Activated T-helper 1 cell treated with anti-CD3 and anti-CD28 coated beads, Interleukin-12 subunit alpha, Interleukin-12 subunit beta, Interleukin-2, Interleukin-4 antibody, amounts not matched to agents 30 ng/mL and 10 ng/mL and 1 ng/mL, durations not matched to agents 14 hours and 24 hours and 36 hours (primary cell): ENCODE results near the gene NCOA3. TPM values are rescaled to one million over a fixed set of nuclear protein-coding genes. Genes with fewer than 3 reads are reported as not detected.
"Not testable (repeated sequence)": the region's sequence is repeated elsewhere in the genome, so short reads cannot be mapped to it uniquely, and the experiment has no call there.

Source experiments
- DNase-seq: peaks from one replicate; pipeline ENCODE4 v3.0.0; 2021; ENCODE audit warnings: low spot score
- H3K27ac Mint-ChIP-seq: one replicate; pipeline ENCODE4 v1.8.0; 2021; ENCODE audit warnings: mild to moderate bottlenecking, mixed read lengths
- H3K27me3 Mint-ChIP-seq: one replicate; pipeline ENCODE4 v1.8.0; 2022; ENCODE audit warnings: mild to moderate bottlenecking, moderate library complexity, mixed read lengths; ENCODE audit not compliant: insufficient read depth
- H3K36me3 Mint-ChIP-seq: one replicate; pipeline ENCODE4 v1.8.0; 2021; ENCODE audit warnings: low read depth, mixed read lengths
- H3K4me1 Mint-ChIP-seq: one replicate; pipeline ENCODE4 v1.8.0; 2021; ENCODE audit warnings: low read depth, mixed read lengths
- H3K4me3 Mint-ChIP-seq: one replicate; pipeline ENCODE4 v1.8.0; 2021; ENCODE audit warnings: mild to moderate bottlenecking, moderate library complexity, mixed read lengths
- H3K9me3 Mint-ChIP-seq: one replicate; pipeline ENCODE4 v1.8.0; 2021; ENCODE audit warnings: mixed read lengths
- intact Hi-C: fragments of 100-400 bp; cut with micrococcal nuclease; formaldehyde crosslinking; loops from one replicate; pipeline ENCODE4 v1.15.1; 2024
- total RNA-seq: library from RNA; stranded (reverse); gene quantifications from 2 replicates; pipeline ENCODE4 v1.2.3, GENCODE V29; 2022

NCOA3 gene
- total RNA-seq, 1 donor from 2014 or later: 132 TPM

GRCh38 chr20:47591231-47591630 is 89.5 kb downstream of the NCOA3 start:
- Mint-ChIP-seq H3K9me3 (no peaks in the 10 kb centered on the region), H3K4me3 (no peak overlapping the region), H3K36me3 (peaks cover 41% of the 10 kb centered on the region), H3K27ac (no peak overlapping the region), H3K4me1 (peaks cover 28% of the 10 kb centered on the region), H3K27me3 (no peaks in the 10 kb centered on the region)
- no peak for DNase-seq
- intact Hi-C loops: loop anchor here (2.0 kb wide), 1 partner anchor 16 kb away; no protein-coding TSS in a partner anchor

GRCh38 chr20:47594157-47594556 is 92.5 kb downstream of the NCOA3 start:
- Mint-ChIP-seq H3K27ac (no peak overlapping the region), H3K4me1 (peaks cover 30% of the 10 kb centered on the region), H3K36me3 (peaks cover 32% of the 10 kb centered on the region), H3K27me3 (no peaks in the 10 kb centered on the region), H3K4me3 (no peak overlapping the region), H3K9me3 (no peaks in the 10 kb centered on the region)
- intact Hi-C loops: no loop called here
- no peak for DNase-seq

DNA sequence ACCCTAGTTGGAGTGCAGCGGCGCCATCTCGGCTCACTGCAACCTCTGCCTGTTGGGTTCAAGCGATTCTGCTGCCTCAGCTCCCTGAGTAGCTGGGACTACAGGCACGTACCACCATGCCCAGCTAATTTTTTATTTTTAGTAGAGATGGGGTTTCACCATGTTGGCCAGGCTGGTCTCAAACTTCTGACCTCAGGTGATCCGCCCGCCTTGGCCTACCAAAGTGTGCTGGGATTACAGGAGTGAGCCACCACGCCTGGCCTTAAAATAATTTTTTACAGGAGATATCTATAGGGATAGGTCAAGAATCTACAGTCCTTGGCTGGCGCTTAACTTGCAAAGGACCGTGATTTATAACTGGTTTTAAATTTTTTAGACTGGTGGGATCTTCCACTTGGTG is 93.5 kb downstream of the NCOA3 start:
- intact Hi-C loops, H3K27ac Mint-ChIP-seq, H3K4me3 Mint-ChIP-seq, H3K27me3 Mint-ChIP-seq, DNase-seq, H3K9me3 Mint-ChIP-seq: not testable (repeated sequence)
- Mint-ChIP-seq H3K4me1 (peaks cover 32% of the 10 kb centered on the region), H3K36me3 (peaks cover 36% of the 10 kb centered on the region)

GRCh38 chr20:47596003-47596571 is 94.4 kb downstream of the NCOA3 start:
- Mint-ChIP-seq H3K36me3 (peaks cover 38% of the 10 kb centered on the region), H3K27ac (no peak overlapping the region), H3K4me1 (peaks cover 31% of the 10 kb centered on the region), H3K4me3 (no peak overlapping the region), H3K27me3 (no peaks in the 10 kb centered on the region), H3K9me3 (no peaks in the 10 kb centered on the region)
- no peak for DNase-seq
- intact Hi-C loops: no loop called here

DNA sequence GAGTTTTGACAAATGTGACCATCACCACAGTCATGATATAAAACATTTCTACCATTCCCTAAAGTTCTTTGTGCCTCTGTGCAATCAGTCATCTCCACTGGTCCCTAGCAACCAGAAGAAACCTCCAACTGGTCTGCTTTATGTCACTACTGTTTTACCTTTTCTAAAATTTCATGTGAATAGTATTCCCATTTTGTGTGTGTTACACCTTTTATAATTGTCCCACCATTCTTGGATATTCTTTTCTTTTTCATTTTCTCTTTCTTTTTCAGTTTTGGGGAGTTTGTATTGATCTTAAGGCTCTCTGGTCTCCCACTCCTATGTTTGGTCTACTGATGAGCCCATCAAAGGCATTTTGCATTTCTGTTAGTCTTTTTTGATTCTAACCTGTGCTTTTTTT is 95.4 kb downstream of the NCOA3 start:
- no peaks in the 10 kb centered on the region for H3K9me3 Mint-ChIP-seq
- H3K36me3 Mint-ChIP-seq: peaks cover 31% of the 10 kb centered on the region
- no peaks in the 10 kb centered on the region for H3K27me3 Mint-ChIP-seq
- H3K4me1 Mint-ChIP-seq: peaks cover 30% of the 10 kb centered on the region
- intact Hi-C loops: no loop called here
- no peak for DNase-seq
- H3K27ac Mint-ChIP-seq: no peak overlapping the region
- H3K4me3 Mint-ChIP-seq: no peak overlapping the region

DNA sequence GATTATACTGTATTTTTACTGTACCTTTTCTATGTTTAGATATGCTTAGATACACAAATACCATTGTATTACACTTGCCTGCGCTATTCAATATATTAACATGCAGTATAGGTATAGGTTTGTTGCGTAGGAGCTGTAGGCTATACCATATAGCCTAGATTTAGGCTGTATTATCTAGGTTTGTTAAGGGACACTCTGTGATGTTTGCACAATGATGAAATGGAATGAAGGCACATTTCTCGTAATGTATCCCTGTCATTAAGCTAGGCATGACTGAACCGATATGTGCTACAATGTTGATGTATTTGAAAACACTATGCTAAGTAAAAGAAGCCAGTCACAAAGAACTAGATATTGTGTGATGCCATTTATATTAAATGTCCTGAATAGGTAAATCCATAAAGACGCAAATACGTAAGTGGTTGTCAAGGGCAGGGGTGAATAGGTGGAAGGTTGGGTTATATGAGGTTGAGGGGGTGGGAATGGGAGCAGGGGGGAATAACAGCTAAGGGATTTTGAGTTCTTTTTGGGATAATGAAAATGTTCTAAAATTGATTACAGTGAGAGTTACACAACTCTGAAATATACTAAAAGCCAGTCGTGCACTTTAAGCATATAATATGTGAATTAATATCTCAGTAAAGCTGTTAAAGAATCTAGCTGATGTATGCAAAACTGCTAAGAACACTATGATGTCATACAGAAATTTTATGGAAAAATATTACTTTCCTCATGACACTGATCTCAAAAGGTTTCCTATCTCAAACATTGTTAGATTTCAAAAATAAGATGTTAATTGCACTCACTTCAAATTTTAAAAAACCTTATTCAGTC is 97.4 kb downstream of the NCOA3 start:
- Mint-ChIP-seq H3K36me3 (peaks cover 36% of the 10 kb centered on the region), H3K9me3 (no peaks in the 10 kb centered on the region), H3K27ac (no peak overlapping the region), H3K4me1 (peaks cover 50% of the 10 kb centered on the region), H3K4me3 (no peak overlapping the region), H3K27me3 (no peaks in the 10 kb centered on the region)
- intact Hi-C loops: no loop called here
- no peak for DNase-seq

GRCh38 chr20:47600967-47601547 is 99.4 kb downstream of the NCOA3 start:
- Mint-ChIP-seq H3K27me3 (no peaks in the 10 kb centered on the region), H3K4me3 (no peak overlapping the region), H3K27ac (no peak overlapping the region), H3K9me3 (no peaks in the 10 kb centered on the region), H3K4me1 (peaks cover 61% of the 10 kb centered on the region), H3K36me3 (peaks cover 38% of the 10 kb centered on the region)
- intact Hi-C loops: no loop called here
- no peak for DNase-seq

DNA sequence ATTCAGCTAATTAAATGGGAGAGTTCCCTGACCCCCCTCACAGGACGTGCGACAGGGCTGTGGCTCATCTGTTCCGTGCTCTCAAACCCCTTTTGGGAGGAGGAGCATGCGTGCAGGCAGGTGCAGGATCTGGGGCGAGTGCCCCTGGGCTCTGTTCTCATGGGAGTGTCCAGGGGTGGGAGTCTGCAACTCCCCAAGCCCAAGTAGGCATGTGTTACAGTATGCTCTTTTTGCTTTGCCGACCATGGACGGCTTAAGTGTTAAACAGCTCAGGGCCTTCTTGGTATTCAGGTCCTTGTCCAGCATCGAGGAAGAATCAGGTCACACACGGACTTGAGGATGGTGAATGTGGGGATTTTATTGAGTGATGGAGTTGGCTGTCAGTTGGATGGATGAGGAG is 101.6 kb downstream of the NCOA3 start:
- no peak overlapping the region for H3K4me3 Mint-ChIP-seq
- H3K4me1 Mint-ChIP-seq: peaks cover 70% of the 10 kb centered on the region
- no peak for DNase-seq
- H3K9me3 Mint-ChIP-seq: no peaks in the 10 kb centered on the region
- peaks cover 43% of the 10 kb centered on the region for H3K36me3 Mint-ChIP-seq
- intact Hi-C loops: no loop called here
- H3K27ac Mint-ChIP-seq: no peak overlapping the region
- no peaks in the 10 kb centered on the region for H3K27me3 Mint-ChIP-seq

GRCh38 chr20:47605673-47606413 is 104.2 kb downstream of the NCOA3 start:
- H3K27ac Mint-ChIP-seq: peak overlapping the region; percentile 93
- H3K4me3 Mint-ChIP-seq: peak overlapping the region; percentile 21
- no peaks in the 10 kb centered on the region for H3K27me3 Mint-ChIP-seq
- intact Hi-C loops: no loop called here
- peaks cover 84% of the 10 kb centered on the region for H3K4me1 Mint-ChIP-seq
- H3K36me3 Mint-ChIP-seq: peaks cover 45% of the 10 kb centered on the region
- no peaks in the 10 kb centered on the region for H3K9me3 Mint-ChIP-seq
- no peak for DNase-seq

DNA sequence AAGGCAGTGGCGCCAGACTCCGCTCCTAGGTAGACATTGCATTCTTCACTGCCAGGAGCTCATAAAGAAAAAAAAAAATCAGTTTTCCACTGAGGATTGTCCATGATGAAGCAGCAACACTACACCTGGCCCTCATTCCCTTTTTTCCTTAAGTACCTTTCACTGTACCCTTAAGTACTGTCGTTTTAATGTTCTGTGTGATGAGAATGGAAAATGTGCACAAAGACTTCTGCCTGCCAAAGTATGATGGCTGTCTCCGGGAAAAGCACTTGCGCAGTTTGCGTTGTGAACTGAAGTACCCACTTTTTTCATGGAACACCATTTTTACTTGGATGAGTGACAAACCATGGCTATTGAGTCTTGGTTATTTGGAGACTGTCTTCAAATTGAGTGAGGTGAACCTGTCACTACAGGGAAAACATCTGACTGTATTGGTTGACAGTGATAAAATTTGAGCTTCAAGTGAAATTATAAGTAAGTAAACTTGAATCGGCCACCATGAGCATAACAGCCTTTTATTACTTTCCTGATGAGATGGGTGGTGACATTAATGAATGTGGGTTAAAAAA is 104.8 kb downstream of the NCOA3 start:
- Mint-ChIP-seq H3K27ac (peak overlapping the region; percentile 93), H3K4me3 (peak overlapping the region; percentile 64), H3K27me3 (no peaks in the 10 kb centered on the region), H3K36me3 (peaks cover 41% of the 10 kb centered on the region), H3K4me1 (peaks cover 89% of the 10 kb centered on the region), H3K9me3 (no peaks in the 10 kb centered on the region)
- no peak for DNase-seq
- intact Hi-C loops: no loop called here

DNA sequence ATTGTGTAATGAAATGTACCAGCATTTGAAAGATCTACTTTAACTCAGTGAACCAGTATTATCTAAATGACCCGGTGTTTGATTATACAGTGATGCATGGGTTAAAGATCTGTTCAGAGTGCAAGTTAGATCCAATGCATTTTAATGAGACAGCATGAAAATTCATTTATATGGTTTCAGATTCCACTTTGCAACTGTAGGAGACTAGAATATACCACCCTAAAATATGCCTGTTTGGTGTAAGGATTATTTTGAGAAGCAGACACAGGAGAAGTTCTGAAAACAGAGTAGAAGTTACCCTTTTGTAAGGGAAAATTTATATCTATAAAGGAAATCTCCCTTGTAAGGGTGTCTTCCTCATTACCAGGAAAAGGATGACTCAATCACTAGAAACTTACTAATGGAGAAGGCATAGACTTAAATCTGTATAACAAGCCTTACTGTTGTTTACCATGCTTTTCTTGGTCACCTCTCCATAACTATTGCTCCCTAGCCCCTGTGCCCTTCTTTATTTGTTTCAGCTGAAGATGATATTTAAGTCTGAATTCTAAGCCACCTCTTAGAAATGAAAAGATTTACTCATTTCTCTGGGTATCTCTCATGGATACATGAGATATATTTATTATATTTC is 105.4 kb downstream of the NCOA3 start:
- Mint-ChIP-seq H3K9me3 (no peaks in the 10 kb centered on the region), H3K4me1 (peaks cover 87% of the 10 kb centered on the region), H3K4me3 (peak overlapping the region; percentile 64), H3K27me3 (no peaks in the 10 kb centered on the region), H3K36me3 (peaks cover 45% of the 10 kb centered on the region), H3K27ac (peak overlapping the region; percentile 93)
- DNase-seq: no peak
- intact Hi-C loops: loop anchor here (1.0 kb wide), 1 partner anchor 251 kb away; the partner anchor contains the start of gene ZMYND8

DNA sequence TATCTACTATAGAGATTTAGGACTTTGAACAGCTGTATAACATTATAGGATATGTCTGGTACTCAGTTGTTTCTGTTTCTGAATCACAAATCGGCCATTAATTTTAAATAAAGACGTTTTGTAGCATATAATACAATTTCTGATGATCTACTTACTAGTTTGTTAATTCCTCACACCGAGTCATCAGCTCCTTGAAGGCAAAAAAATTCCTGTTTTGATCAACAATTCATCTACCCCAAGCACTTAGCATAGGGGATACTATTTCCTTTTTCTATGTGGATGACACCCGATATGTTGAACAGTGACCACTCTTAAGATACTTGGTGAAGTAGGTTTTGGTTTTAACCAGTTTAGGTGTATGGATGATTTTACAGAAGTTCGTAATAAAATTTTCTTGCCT is 107.3 kb downstream of the NCOA3 start:
- peak overlapping the region; percentile 6 for H3K4me3 Mint-ChIP-seq

More for the DNA sequence above, 107.3 kb downstream of the NCOA3 start:
- Mint-ChIP-seq H3K27ac (peak overlapping the region; percentile 72), H3K9me3 (no peaks in the 10 kb centered on the region), H3K27me3 (no peaks in the 10 kb centered on the region), H3K36me3 (peaks cover 41% of the 10 kb centered on the region), H3K4me1 (peaks cover 83% of the 10 kb centered on the region)
- intact Hi-C loops: no loop called here
- DNase-seq: no peak
